GM12892 (cell line): ENCODE results near the gene GOLT1A.

Experiments
- POLR2A ChIP-seq: IDR thresholded peaks from 2 replicates; pipeline ENCODE4 v1.6.1; 2011; ENCODE audit warnings: low read depth, low read length, control low read depth
- POLR2AphosphoS5 ChIP-seq: IDR thresholded peaks from 2 replicates; pipeline ENCODE4 v1.6.1; 2011; ENCODE audit warnings: low read depth, low read length, control low read depth

- TF ChIP-seq POLR2AphosphoS5 (no peak), POLR2A (no peak)
Measured at GRCh38 chr1:204149635-204150565, 63.9 kb downstream of the GOLT1A start.
